ENCODE measurements around the gene MANBA.
A peak's percentile ranks its signal among the peaks of the same experiment; 100 is the strongest.

The MANBA gene

GRCh38 chr4:102760645-102761295 is at the start of gene MANBA:
TSS of gene MANBA (minus strand) at chr4:102760968. CDS start at chr4:102760894, 74 bp downstream.
- peak; percentile 81 for DNase-seq
- in situ Hi-C loops (cut with HindIII; ENCODE audit: low pct_ligation_motif_present, low pct_unique_long_range_greater_than_20kb, low sequenced_read_pairs) = no loop called here

GRCh38 chr4:102809691-102810090 is 48.9 kb upstream of the MANBA start:
- DNase-seq = no peak
- in situ Hi-C loops (cut with HindIII; ENCODE audit: low pct_ligation_motif_present, low pct_unique_long_range_greater_than_20kb, low sequenced_read_pairs) = no loop called here

- in situ Hi-C loops (cut with HindIII; ENCODE audit: low pct_ligation_motif_present, low pct_unique_long_range_greater_than_20kb, low sequenced_read_pairs) = no loop called here
Observed at GRCh38 chr4:102809190-102809589, 48.4 kb upstream of the MANBA start.

GRCh38 chr4:102808009-102808408 is 47.2 kb upstream of the MANBA start:
- in situ Hi-C loops (cut with HindIII; ENCODE audit: low pct_ligation_motif_present, low pct_unique_long_range_greater_than_20kb, low sequenced_read_pairs) = no loop called here
- DNase-seq = no peak

More at GRCh38 chr4:102809190-102809589, 48.4 kb upstream of the MANBA start:
- DNase-seq = no peak

GRCh38 chr4:102807345-102807744 is 46.6 kb upstream of the MANBA start:
- in situ Hi-C loops (cut with HindIII; ENCODE audit: low pct_ligation_motif_present, low pct_unique_long_range_greater_than_20kb, low sequenced_read_pairs) = no loop called here

GRCh38 chr4:102799816-102800215 is 39.0 kb upstream of the MANBA start:
- no peak for DNase-seq
- in situ Hi-C loops (cut with HindIII; ENCODE audit: low pct_ligation_motif_present, low pct_unique_long_range_greater_than_20kb, low sequenced_read_pairs) = no loop called here

More at GRCh38 chr4:102807345-102807744, 46.6 kb upstream of the MANBA start:
- peak; percentile 40 for DNase-seq

- no peak for DNase-seq
- in situ Hi-C loops (cut with HindIII; ENCODE audit: low pct_ligation_motif_present, low pct_unique_long_range_greater_than_20kb, low sequenced_read_pairs) = no loop called here
Observed at GRCh38 chr4:102794999-102795398, 34.2 kb upstream of the MANBA start.

- in situ Hi-C loops (cut with HindIII; ENCODE audit: low pct_ligation_motif_present, low pct_unique_long_range_greater_than_20kb, low sequenced_read_pairs) = no loop called here
Observed at GRCh38 chr4:102792361-102792936, 31.7 kb upstream of the MANBA start.

GRCh38 chr4:102791318-102791835 is 30.6 kb upstream of the MANBA start:
- DNase-seq = no peak
- in situ Hi-C loops (cut with HindIII; ENCODE audit: low pct_ligation_motif_present, low pct_unique_long_range_greater_than_20kb, low sequenced_read_pairs) = no loop called here

More at GRCh38 chr4:102792361-102792936, 31.7 kb upstream of the MANBA start:
- no peak for DNase-seq

GRCh38 chr4:102789317-102789717 is 28.5 kb upstream of the MANBA start:
- no peak for DNase-seq
- in situ Hi-C loops (cut with HindIII; ENCODE audit: low pct_ligation_motif_present, low pct_unique_long_range_greater_than_20kb, low sequenced_read_pairs) = no loop called here

- no peak for DNase-seq
- in situ Hi-C loops (cut with HindIII; ENCODE audit: low pct_ligation_motif_present, low pct_unique_long_range_greater_than_20kb, low sequenced_read_pairs) = no loop called here
Observed at GRCh38 chr4:102787944-102788343, 27.2 kb upstream of the MANBA start.

- in situ Hi-C loops (cut with HindIII; ENCODE audit: low pct_ligation_motif_present, low pct_unique_long_range_greater_than_20kb, low sequenced_read_pairs) = no loop called here
- DNase-seq = no peak
Observed at GRCh38 chr4:102787096-102787881, 26.5 kb upstream of the MANBA start.

GRCh38 chr4:102786279-102786678 is 25.5 kb upstream of the MANBA start:
- no peak for DNase-seq
- in situ Hi-C loops (cut with HindIII; ENCODE audit: low pct_ligation_motif_present, low pct_unique_long_range_greater_than_20kb, low sequenced_read_pairs) = no loop called here

GRCh38 chr4:102783006-102783405 is 22.2 kb upstream of the MANBA start:
- no peak for DNase-seq
- in situ Hi-C loops (cut with HindIII; ENCODE audit: low pct_ligation_motif_present, low pct_unique_long_range_greater_than_20kb, low sequenced_read_pairs) = no loop called here

- in situ Hi-C loops (cut with HindIII; ENCODE audit: low pct_ligation_motif_present, low pct_unique_long_range_greater_than_20kb, low sequenced_read_pairs) = no loop called here
- DNase-seq = no peak
Observed at GRCh38 chr4:102781570-102781969, 20.8 kb upstream of the MANBA start.

- in situ Hi-C loops (cut with HindIII; ENCODE audit: low pct_ligation_motif_present, low pct_unique_long_range_greater_than_20kb, low sequenced_read_pairs) = no loop called here
- no peak for DNase-seq
Observed at GRCh38 chr4:102780476-102781144, 19.8 kb upstream of the MANBA start.

- DNase-seq = no peak
- in situ Hi-C loops (cut with HindIII; ENCODE audit: low pct_ligation_motif_present, low pct_unique_long_range_greater_than_20kb, low sequenced_read_pairs) = no loop called here
Observed at GRCh38 chr4:102779204-102779603, 18.4 kb upstream of the MANBA start.

GRCh38 chr4:102778720-102779119 is 18.0 kb upstream of the MANBA start:
- DNase-seq = no peak
- in situ Hi-C loops (cut with HindIII; ENCODE audit: low pct_ligation_motif_present, low pct_unique_long_range_greater_than_20kb, low sequenced_read_pairs) = no loop called here

- DNase-seq = no peak
- in situ Hi-C loops (cut with HindIII; ENCODE audit: low pct_ligation_motif_present, low pct_unique_long_range_greater_than_20kb, low sequenced_read_pairs) = no loop called here
Observed at GRCh38 chr4:102775805-102776204, 15.0 kb upstream of the MANBA start.

All from ACHN (cell line).